AG04450 (cell line): ENCODE data around the gene RASL10A. TPM values are rescaled to one million over a fixed set of nuclear protein-coding genes. Genes with fewer than 3 reads are reported as not detected.

Experiments used
- CTCF ChIA-PET: fragments of 300-600, 350-600 bp; formaldehyde crosslinking; extraction: SDS; loops from one replicate; lab custom pipeline; 2022; ENCODE audit warnings: antibody characterized with exemption, inconsistent platforms; lab: Charles Lee
- POLR2A ChIA-PET: fragments of 350-600 bp; formaldehyde crosslinking; extraction: SDS; loops from one replicate; lab custom pipeline; 2021; ENCODE audit warnings: antibody characterized with exemption, inconsistent platforms; lab: Yijun Ruan, JAX
- DNase-seq: peaks from one replicate; pipeline ENCODE4 v3.0.0-alpha.2; 2011; ENCODE audit warnings: low read depth, low spot score
- H3K27ac ChIP-seq: one replicate; pipeline ENCODE4 v1.5.1; 2012; ENCODE audit warnings: low read depth, low read length, control low read depth
- H3K27me3 ChIP-seq: one replicate; pipeline ENCODE4 v1.6.0; 2012; ENCODE audit warnings: low read length; ENCODE audit not compliant: control insufficient read depth, insufficient read depth
- H3K4me3 ChIP-seq: 2 replicates; pipeline ENCODE4 v1.5.1; 2011; ENCODE audit warnings: mild to moderate bottlenecking, low read depth, low read length, control low read depth
- H3K9me3 ChIP-seq: 2 replicates; pipeline ENCODE4 v1.5.1; 2012; ENCODE audit warnings: low read length; ENCODE audit not compliant: control insufficient read depth, insufficient read depth
- CTCF ChIP-seq: IDR thresholded peaks from 2 replicates; pipeline ENCODE4 v1.5.1; 2011; ENCODE audit warnings: low read depth, low read length, control low read depth, inconsistent platforms
- polyA plus RNA-seq: library from polyadenylated mRNA; depleted of rRNA; stranded (reverse); fragments of >200 nt; gene quantifications from 2 replicates; pipeline ENCODE4 v1.2.3, GENCODE V29; 2011

The RASL10A gene
- polyA plus RNA-seq, 1 experiment = not detected

- POLR2A ChIA-PET = no interaction called here
- Histone ChIP-seq H3K27me3 (no peaks in the 10 kb centered on the region), H3K4me3 (no peak overlapping the region), H3K27ac (no peak overlapping the region), H3K9me3 (no peaks in the 10 kb centered on the region)
- CTCF ChIA-PET = no interaction called here
- no peak for DNase-seq
- no peak for TF ChIP-seq CTCF
Observed at GRCh38 chr22:29335656-29336055, 20.2 kb upstream of the RASL10A start.

GRCh38 chr22:29334696-29335344 is 19.3 kb upstream of the RASL10A start:
- CTCF ChIA-PET = no interaction called here
- Histone ChIP-seq H3K9me3 (no peaks in the 10 kb centered on the region), H3K27me3 (no peaks in the 10 kb centered on the region), H3K4me3 (no peak overlapping the region), H3K27ac (no peak overlapping the region)
- POLR2A ChIA-PET = interaction anchor here (0.6 kb wide), 1 partner anchor 36 kb away, joined by 3 read pairs; no protein-coding TSS in a partner anchor
- no peak for DNase-seq
- no peak for TF ChIP-seq CTCF

- no peak for DNase-seq
- H3K4me3 ChIP-seq = no peak overlapping the region
- no peak for TF ChIP-seq CTCF
- no peaks in the 10 kb centered on the region for H3K9me3 ChIP-seq
- ChIA-PET CTCF (no interaction called here), POLR2A (no interaction called here)
- H3K27me3 ChIP-seq = no peaks in the 10 kb centered on the region
- no peak overlapping the region for H3K27ac ChIP-seq
Observed at GRCh38 chr22:29334148-29334547, 18.7 kb upstream of the RASL10A start.

- CTCF ChIA-PET = no interaction called here
- Histone ChIP-seq H3K27me3 (no peaks in the 10 kb centered on the region), H3K27ac (no peak overlapping the region), H3K9me3 (no peaks in the 10 kb centered on the region; the same call in 1 of the 2 replicates), H3K4me3 (no peak overlapping the region)
- no peak for TF ChIP-seq CTCF
- DNase-seq = no peak
- POLR2A ChIA-PET = no interaction called here
Observed at GRCh38 chr22:29332886-29333496, 17.5 kb upstream of the RASL10A start.

- H3K4me3 ChIP-seq = no peak overlapping the region
- H3K27me3 ChIP-seq = no peaks in the 10 kb centered on the region
- ChIA-PET CTCF (no interaction called here), POLR2A (no interaction called here)
- TF ChIP-seq CTCF = no peak
- peak overlapping the region; percentile 11 for H3K27ac ChIP-seq
- DNase-seq = no peak
- H3K9me3 ChIP-seq = no peaks in the 10 kb centered on the region; the same call in 1 of the 2 replicates
Observed at GRCh38 chr22:29331658-29332300, 16.3 kb upstream of the RASL10A start.
